HFFc6 (cell line): ENCODE measurements around the gene KDM5D. TPM values are rescaled to one million over a fixed set of nuclear protein-coding genes. Genes with fewer than 3 reads are reported as not detected.

Source experiments
- DNase-seq: peaks from one replicate; pipeline ENCODE4 v3.0.0-alpha.2; 2018
- H3K27ac Mint-ChIP-seq: 2 replicates; pipeline ENCODE4 v1.8.0; 2020; ENCODE audit warnings: mild to moderate bottlenecking, mixed read lengths
- H3K27me3 Mint-ChIP-seq: 2 replicates; pipeline ENCODE4 v1.8.0; 2021; ENCODE audit warnings: mild to moderate bottlenecking, moderate library complexity, mixed read lengths; ENCODE audit not compliant: insufficient read depth
- H3K36me3 Mint-ChIP-seq: 2 replicates; pipeline ENCODE4 v1.8.0; 2021; ENCODE audit warnings: low read depth, mixed read lengths
- H3K4me1 Mint-ChIP-seq: 2 replicates; pipeline ENCODE4 v1.8.0; 2020; ENCODE audit warnings: low read depth, mixed read lengths
- H3K4me3 Mint-ChIP-seq: 2 replicates; pipeline ENCODE4 v1.8.0; 2020; ENCODE audit warnings: mild to moderate bottlenecking, moderate library complexity, mixed read lengths
- H3K9me3 Mint-ChIP-seq: 2 replicates; pipeline ENCODE4 v1.8.0; 2020; ENCODE audit warnings: mild to moderate bottlenecking, mixed read lengths
- long read RNA-seq: library from polyadenylated mRNA; unstranded; transcript quantifications from one replicate; pipeline ENCODE4 v2.0.0, GENCODE V29; 2019
- total RNA-seq, 6 experiments: library from RNA; stranded (reverse); fragmentation: NEBNext Ultra II Directional; extraction: Animal tissue kit (Norgen Biotek cat#: 25700); gene quantifications; 2 replicates in 1 of 6; 3 replicates in 5 of 6; pipeline ENCODE4 v1.2.3, GENCODE V29; 2021
- TF ChIP-seq, protein P1 (sequence below): fragments of 200-600 bp; sonication (generic); IDR thresholded peaks from 2 replicates; pipeline ENCODE4 v1.5.0; 2021; ENCODE audit warnings: antibody characterized with exemption, mild to moderate bottlenecking

The KDM5D gene
- 10 to 100 TPM; 17.1 to 22.9 (median 20.1) TPM for total RNA-seq
- long read RNA-seq, partial matches to known transcripts, result 5 of 5 reads
- long read RNA-seq, other reads (novel, unspliced or antisense), result 0 of 5 reads

DNA sequence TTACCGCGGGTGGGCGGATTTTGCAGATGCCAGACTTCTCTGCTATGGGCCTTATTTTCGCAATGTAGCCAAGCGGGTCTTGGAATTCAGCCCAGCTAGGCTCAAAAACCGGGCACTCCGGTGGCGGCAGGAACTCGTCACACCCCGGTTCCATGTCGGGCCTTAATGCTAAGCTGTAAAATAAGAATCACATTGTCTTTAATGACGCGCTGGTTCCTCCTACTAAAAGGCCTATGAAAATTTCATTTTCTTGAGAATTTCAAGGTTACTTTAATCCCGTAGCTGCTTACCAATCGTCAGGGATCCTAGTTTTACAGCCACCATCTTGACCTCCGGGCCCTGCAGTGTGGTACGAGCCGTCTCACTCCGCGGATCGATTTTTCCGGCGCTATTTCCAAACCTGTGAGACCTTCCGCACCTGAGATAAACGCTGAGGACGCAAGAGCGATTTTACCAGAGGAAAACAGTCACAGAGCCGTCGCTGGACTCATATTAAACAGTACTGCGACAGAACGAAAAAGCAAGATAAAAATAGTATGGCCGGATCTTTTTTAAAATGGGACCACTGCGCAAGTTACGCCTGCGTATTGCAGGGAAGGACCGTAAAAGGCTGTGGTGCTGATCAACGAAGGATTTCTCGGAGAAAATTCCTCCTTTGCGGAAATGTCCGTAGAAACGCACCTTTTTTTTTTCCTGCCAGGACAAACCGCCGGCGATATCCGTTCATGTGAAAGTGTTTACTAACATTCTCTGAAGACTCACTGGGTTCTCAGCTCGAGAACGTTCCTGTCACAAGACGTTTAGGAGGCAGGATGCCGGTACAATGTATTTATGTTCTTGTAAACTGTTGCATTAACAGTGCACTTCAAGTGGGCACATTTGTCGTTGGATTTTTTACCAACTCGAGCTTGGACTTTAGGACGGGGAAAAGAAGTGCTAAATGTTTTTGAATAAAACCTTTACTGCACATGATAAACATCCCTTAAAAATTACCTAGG, at the start of gene KDM5D:
TSS of gene KDM5D (minus strand) at position 346 of the 998 bp plus-strand sequence. CDS start at position 154, 192 bp downstream.
- Mint-ChIP-seq H3K36me3 (peaks cover 4% of the 10 kb centered on the region), H3K27me3 (peaks cover 3% of the 10 kb centered on the region; the same call in 1 of the 2 replicates), H3K4me1 (no peaks in the 10 kb centered on the region), H3K4me3 (peak within 1 kb of the TSS; percentile 98), H3K9me3 (no peaks in the 10 kb centered on the region), H3K27ac (peak within 1 kb of the TSS; percentile 100)
- DNase-seq, result peak; percentile 62
- TF ChIP-seq, protein P1, sequence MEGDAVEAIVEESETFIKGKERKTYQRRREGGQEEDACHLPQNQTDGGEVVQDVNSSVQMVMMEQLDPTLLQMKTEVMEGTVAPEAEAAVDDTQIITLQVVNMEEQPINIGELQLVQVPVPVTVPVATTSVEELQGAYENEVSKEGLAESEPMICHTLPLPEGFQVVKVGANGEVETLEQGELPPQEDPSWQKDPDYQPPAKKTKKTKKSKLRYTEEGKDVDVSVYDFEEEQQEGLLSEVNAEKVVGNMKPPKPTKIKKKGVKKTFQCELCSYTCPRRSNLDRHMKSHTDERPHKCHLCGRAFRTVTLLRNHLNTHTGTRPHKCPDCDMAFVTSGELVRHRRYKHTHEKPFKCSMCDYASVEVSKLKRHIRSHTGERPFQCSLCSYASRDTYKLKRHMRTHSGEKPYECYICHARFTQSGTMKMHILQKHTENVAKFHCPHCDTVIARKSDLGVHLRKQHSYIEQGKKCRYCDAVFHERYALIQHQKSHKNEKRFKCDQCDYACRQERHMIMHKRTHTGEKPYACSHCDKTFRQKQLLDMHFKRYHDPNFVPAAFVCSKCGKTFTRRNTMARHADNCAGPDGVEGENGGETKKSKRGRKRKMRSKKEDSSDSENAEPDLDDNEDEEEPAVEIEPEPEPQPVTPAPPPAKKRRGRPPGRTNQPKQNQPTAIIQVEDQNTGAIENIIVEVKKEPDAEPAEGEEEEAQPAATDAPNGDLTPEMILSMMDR, result no peak

DNA sequence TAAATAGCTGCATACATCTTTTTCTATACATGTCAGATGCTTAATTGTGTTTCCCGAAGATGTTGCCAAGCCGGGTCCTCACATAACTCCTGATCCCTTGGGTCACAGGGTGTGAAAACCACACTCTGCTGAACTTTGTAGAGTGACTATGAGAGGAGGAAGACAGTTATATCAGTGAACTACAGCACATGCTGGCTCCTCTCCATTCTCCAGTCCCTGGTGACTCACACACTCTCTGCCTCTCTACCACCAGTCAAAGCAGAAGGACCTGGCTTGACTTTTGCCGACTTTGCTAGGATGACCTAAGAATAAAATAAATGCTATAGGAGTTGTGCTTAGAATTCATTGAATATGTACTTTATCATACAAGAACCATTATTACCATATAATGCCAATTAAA, 23.8 kb upstream of the KDM5D start:
- Mint-ChIP-seq H3K27ac (no peak overlapping the region), H3K9me3 (no peaks in the 10 kb centered on the region), H3K36me3 (no peaks in the 10 kb centered on the region), H3K4me1 (no peaks in the 10 kb centered on the region; the same call in 1 of the 2 replicates), H3K27me3 (no peaks in the 10 kb centered on the region), H3K4me3 (no peak overlapping the region)
- no peak for DNase-seq
- TF ChIP-seq, protein P1, result no peak

DNA sequence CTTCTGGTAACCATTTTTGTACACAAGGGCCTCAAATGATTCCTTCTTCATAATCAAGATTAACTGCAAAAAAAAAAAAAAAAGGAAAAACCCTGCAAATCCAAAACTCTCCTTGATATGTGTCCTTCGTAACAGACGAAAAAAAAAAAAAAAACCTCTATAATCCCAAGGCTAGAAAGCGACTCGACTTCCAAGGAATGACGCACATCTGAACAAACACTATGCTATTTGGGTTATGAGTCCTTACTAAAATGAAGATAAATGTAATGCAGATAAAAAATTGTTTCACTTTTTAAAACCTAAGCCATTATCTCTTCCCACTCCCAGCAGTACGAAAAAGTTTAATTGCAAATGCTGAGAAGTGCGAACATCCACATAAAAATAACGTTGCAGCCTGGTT, 1.2 kb downstream of the KDM5D start:
- Mint-ChIP-seq H3K27me3 (no peaks in the 10 kb centered on the region), H3K4me3 (peak overlapping the region; percentile 98), H3K9me3 (no peaks in the 10 kb centered on the region), H3K36me3 (peaks cover 4% of the 10 kb centered on the region), H3K4me1 (peaks cover 5% of the 10 kb centered on the region; the same call in 1 of the 2 replicates), H3K27ac (peak overlapping the region; percentile 100)
- DNase-seq, result peak; percentile 5
- TF ChIP-seq, protein P1, result no peak

DNA sequence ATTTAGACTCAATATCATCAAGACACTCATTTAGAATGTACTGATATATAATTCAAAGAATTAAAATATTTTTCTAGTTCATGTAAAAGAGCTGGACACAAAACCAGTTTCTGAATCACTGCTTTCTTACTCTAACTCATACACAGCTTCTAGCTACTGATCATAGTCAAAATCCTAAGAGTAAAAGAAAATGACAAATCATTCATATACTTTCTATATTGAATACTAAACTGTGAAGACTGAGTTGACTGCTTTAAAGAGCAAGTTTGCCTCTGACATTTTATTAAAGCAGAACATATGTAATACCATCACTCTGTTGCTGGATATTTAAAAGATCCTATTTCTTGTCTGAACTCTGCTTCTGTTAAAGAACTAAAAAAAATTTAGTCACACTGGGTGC, 2.4 kb downstream of the KDM5D start:
- peaks cover 5% of the 10 kb centered on the region; the same call in 1 of the 2 replicates for H3K4me1 Mint-ChIP-seq
- no peak overlapping the region for H3K4me3 Mint-ChIP-seq
- DNase-seq, result no peak
- H3K9me3 Mint-ChIP-seq, result no peaks in the 10 kb centered on the region
- TF ChIP-seq, protein P1, result no peak
- no peak overlapping the region for H3K27ac Mint-ChIP-seq
- peaks cover 4% of the 10 kb centered on the region for H3K36me3 Mint-ChIP-seq
- H3K27me3 Mint-ChIP-seq, result no peaks in the 10 kb centered on the region

DNA sequence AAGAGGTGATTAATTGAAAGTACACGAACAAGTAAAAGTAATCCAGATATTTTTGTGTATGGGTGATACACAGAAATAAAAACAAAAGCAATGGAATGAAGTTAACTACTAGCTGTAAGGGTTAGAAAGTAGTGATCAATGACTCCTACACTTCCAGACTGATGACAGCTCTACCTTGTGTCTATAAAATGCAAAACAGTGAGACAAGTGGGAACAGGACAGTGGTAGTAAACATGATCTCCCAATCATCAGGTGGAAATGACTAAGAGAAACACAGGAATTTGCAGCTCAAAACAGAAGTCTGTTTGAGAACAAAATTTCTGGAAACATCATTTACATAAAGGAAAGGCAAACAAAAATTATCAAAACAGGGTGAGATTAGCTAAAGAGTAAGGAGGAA, 10.1 kb downstream of the KDM5D start:
- H3K36me3 Mint-ChIP-seq, result peaks cover 31% of the 10 kb centered on the region
- no peak overlapping the region for H3K27ac Mint-ChIP-seq
- peaks cover 5% of the 10 kb centered on the region; the same call in 1 of the 2 replicates for H3K4me1 Mint-ChIP-seq
- TF ChIP-seq, protein P1, result no peak
- DNase-seq, result no peak
- H3K27me3 Mint-ChIP-seq, result no peaks in the 10 kb centered on the region
- no peak overlapping the region for H3K4me3 Mint-ChIP-seq
- H3K9me3 Mint-ChIP-seq, result no peaks in the 10 kb centered on the region
